Memory B cell (primary cell): ENCODE measurements around the gene MIAT.
"Not testable (repeated sequence)": the region's sequence is repeated elsewhere in the genome, so short reads cannot be mapped to it uniquely, and the experiment has no call there.

ENCODE experiments used
- ATAC-seq: fragments of 150-1000 bp; cut with Tn5 transposase; 2 replicates; pipeline ENCODE4 v1.10.0; 2021; ENCODE audit warnings: low read depth, mild to moderate bottlenecking, moderate library complexity
- DNase-seq, 2 donors: peaks; one replicate each; pipeline ENCODE4 v3.0.0; 2022; ENCODE audit warnings: low spot score in 2 of 2
- H3K27ac Mint-ChIP-seq: one replicate; pipeline ENCODE4 v1.8.0; 2022; ENCODE audit warnings: mild to moderate bottlenecking, moderate library complexity, mixed read lengths
- H3K27me3 Mint-ChIP-seq: one replicate; pipeline ENCODE4 v1.8.0; 2022; ENCODE audit warnings: mixed read lengths
- H3K36me3 Mint-ChIP-seq: one replicate; pipeline ENCODE4 v1.8.0; 2022; ENCODE audit warnings: mild to moderate bottlenecking, mixed read lengths
- H3K4me1 Mint-ChIP-seq: one replicate; pipeline ENCODE4 v1.8.0; 2022; ENCODE audit warnings: mixed read lengths
- H3K4me3 Mint-ChIP-seq: one replicate; pipeline ENCODE4 v1.8.0; 2022; ENCODE audit warnings: mild to moderate bottlenecking, moderate library complexity, mixed read lengths
- H3K9me3 Mint-ChIP-seq: one replicate; pipeline ENCODE4 v1.8.0; 2022; ENCODE audit warnings: mixed read lengths

Gene MIAT

DNA sequence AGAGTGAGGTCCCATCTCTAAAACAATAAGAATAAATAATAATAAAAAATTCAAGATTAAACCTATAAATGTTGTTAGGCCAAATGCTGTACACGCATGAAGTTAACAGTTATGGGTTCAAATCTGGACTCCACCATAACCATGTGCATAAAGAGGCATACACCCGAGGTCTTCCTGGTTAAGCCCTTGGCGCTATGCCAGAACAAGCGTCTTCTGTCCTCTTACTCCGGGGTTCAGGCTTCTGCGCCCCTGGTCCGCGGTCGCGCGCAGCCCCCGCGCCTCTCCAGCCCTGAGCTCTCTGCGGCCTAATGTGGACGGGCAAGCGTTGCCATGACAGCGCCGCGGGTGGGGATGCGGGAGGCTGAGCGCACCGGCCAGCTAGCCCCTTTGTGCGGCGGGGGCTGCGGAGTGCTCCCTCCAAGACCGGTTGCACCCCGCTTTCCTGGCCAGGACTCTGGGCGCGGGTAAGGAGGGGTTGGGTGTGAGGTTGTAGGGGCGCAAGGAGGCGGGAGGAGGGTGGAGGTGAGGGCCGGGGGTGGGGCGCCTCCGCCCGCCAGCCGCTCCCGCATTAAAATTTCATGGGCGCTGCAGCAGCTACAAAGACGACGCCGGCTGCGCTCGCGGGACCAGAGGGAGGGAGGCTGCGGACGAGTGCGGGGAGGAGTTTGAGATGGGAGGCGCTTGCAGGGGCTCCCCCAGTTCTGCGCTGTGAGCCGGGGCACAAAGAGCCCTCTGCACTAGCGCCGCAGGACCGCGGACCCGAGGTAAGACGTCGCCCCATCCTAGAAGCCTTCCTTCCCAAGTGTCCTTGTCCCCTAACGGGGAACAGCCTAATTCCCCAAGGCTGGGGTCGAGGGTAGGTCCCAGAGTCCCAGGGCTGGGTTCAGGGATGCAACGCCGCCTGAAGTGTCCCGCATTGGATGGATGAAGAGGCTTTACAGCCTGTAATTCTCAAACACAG, at the start of gene MIAT:
Gene MIAT (plus strand): TSS at position 698 of the 961 bp plus-strand sequence.
- no peaks in the 10 kb centered on the region for H3K27me3 Mint-ChIP-seq
- no peaks in the 10 kb centered on the region for H3K9me3 Mint-ChIP-seq
- ATAC-seq (peak; percentile 89), DNase-seq (peak; percentile 48 to 60)
- H3K27ac Mint-ChIP-seq, result peak within 1 kb of the TSS; percentile 81
- H3K4me1 Mint-ChIP-seq, result peaks cover 27% of the 10 kb centered on the region
- no peaks in the 10 kb centered on the region for H3K36me3 Mint-ChIP-seq
- H3K4me3 Mint-ChIP-seq, result peak within 1 kb of the TSS; percentile 88

DNA sequence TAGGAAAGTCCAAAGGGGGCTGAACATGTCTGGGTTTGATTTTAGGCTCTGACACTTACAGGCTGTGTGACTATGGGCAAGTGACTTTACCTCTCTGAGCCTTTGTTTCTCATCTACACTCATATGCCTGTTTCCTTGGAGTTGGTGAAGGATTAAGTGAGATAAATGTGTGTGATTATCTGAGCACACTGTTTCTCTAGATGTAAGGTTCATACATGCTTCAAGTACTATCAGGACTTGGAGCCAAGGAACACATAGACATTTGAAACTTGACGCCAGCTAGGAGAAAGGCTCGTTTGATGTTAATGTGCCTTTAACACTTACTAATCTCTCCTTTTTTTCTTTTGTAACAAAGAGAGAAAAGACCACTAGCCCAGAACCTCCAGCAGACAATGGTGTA, 49.3 kb upstream of the MIAT start:
- H3K27ac Mint-ChIP-seq, result no peak overlapping the region
- no peak overlapping the region for H3K4me3 Mint-ChIP-seq

GRCh38 chr22:26609287-26609686, 48.1 kb upstream of the MIAT start:
- Mint-ChIP-seq H3K27ac (no peak overlapping the region), H3K4me3 (no peak overlapping the region), H3K4me1 (peaks cover 16% of the 10 kb centered on the region), H3K36me3 (no peaks in the 10 kb centered on the region), H3K27me3 (no peaks in the 10 kb centered on the region), H3K9me3 (no peaks in the 10 kb centered on the region)
- no peak for DNase-seq
- no peak for ATAC-seq

More for the DNA sequence above, 49.3 kb upstream of the MIAT start:
- Mint-ChIP-seq H3K27me3 (no peaks in the 10 kb centered on the region), H3K36me3 (no peaks in the 10 kb centered on the region), H3K9me3 (no peaks in the 10 kb centered on the region), H3K4me1 (peaks cover 14% of the 10 kb centered on the region)
- DNase-seq, result no peak
- no peak for ATAC-seq

GRCh38 chr22:26610072-26610958, 47.1 kb upstream of the MIAT start:
- peak; percentile 16 for ATAC-seq
- Mint-ChIP-seq H3K4me1 (peaks cover 19% of the 10 kb centered on the region), H3K4me3 (no peak overlapping the region), H3K36me3 (no peaks in the 10 kb centered on the region), H3K27ac (no peak overlapping the region), H3K27me3 (no peaks in the 10 kb centered on the region), H3K9me3 (no peaks in the 10 kb centered on the region)
- no peak for DNase-seq

GRCh38 chr22:26610996-26611395, 46.4 kb upstream of the MIAT start:
- peaks cover 24% of the 10 kb centered on the region for H3K4me1 Mint-ChIP-seq
- ATAC-seq, result no peak
- H3K36me3 Mint-ChIP-seq, result no peaks in the 10 kb centered on the region
- H3K4me3 Mint-ChIP-seq, result no peak overlapping the region
- H3K27me3 Mint-ChIP-seq, result no peaks in the 10 kb centered on the region
- no peak for DNase-seq
- no peaks in the 10 kb centered on the region for H3K9me3 Mint-ChIP-seq
- no peak overlapping the region for H3K27ac Mint-ChIP-seq

GRCh38 chr22:26612652-26613051, 44.7 kb upstream of the MIAT start:
- Mint-ChIP-seq H3K4me1 (peaks cover 30% of the 10 kb centered on the region), H3K9me3 (no peaks in the 10 kb centered on the region), H3K4me3 (no peak overlapping the region), H3K27me3 (no peaks in the 10 kb centered on the region), H3K27ac (no peak overlapping the region), H3K36me3 (no peaks in the 10 kb centered on the region)
- DNase-seq (no peak), ATAC-seq (no peak)

DNA sequence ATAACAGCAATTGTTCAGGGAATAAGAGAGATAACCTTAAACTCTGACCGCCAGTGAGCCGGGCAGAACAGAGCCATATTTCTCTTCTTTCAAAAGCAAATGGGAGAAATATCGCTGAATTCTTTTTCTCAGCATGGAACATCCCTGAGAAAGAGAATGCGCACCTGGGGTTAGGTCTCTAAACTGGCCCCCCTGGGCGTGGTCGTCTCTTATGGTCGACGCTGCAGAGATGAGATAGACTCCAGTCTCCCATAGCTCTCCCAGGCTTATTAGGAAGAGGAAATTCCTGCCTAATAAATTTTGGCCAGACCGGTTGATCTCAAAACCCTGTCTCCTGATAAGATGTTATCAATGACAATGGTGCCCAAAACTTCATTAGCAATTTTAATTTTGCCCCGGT, 43.6 kb upstream of the MIAT start:
- ATAC-seq, H3K9me3 Mint-ChIP-seq, DNase-seq, H3K4me3 Mint-ChIP-seq, H3K36me3 Mint-ChIP-seq, H3K27ac Mint-ChIP-seq, H3K27me3 Mint-ChIP-seq: not testable (repeated sequence)
- peaks cover 33% of the 10 kb centered on the region for H3K4me1 Mint-ChIP-seq

DNA sequence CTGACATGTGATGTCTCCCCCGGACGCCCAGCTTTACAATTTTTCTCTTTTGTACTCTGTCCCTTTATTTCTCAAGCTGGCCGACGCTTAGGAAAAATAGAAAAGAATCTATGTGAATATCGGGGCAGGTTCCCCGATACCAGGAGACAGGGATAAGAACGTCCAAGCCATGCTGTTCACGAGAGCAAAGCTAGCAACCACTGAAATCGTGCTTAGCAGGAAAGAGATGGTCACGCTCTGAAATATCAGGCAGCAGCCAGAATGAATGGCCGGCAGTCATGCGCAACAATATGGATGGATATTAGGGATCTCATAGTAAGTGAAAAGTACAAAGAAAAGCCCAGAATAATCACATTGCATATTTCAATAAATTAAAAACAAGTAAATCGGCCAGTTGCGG, 43.1 kb upstream of the MIAT start:
- H3K4me3 Mint-ChIP-seq, result no peak overlapping the region
- ATAC-seq (no peak), DNase-seq (no peak)
- peaks cover 2% of the 10 kb centered on the region for H3K27me3 Mint-ChIP-seq
- H3K36me3 Mint-ChIP-seq, result no peaks in the 10 kb centered on the region
- H3K27ac Mint-ChIP-seq, result no peak overlapping the region
- peaks cover 34% of the 10 kb centered on the region for H3K4me1 Mint-ChIP-seq
- no peaks in the 10 kb centered on the region for H3K9me3 Mint-ChIP-seq

- ATAC-seq, result peak; percentile 97
- Mint-ChIP-seq H3K27me3 (peaks cover 2% of the 10 kb centered on the region), H3K36me3 (no peaks in the 10 kb centered on the region), H3K27ac (peak overlapping the region; percentile 36), H3K4me1 (peaks cover 30% of the 10 kb centered on the region), H3K9me3 (no peaks in the 10 kb centered on the region), H3K4me3 (no peak overlapping the region)
- peak in 1 of 2 donors; percentile 32 for DNase-seq
These were observed 42.2 kb upstream of the MIAT start for GRCh38 chr22:26615149-26615548.

DNA sequence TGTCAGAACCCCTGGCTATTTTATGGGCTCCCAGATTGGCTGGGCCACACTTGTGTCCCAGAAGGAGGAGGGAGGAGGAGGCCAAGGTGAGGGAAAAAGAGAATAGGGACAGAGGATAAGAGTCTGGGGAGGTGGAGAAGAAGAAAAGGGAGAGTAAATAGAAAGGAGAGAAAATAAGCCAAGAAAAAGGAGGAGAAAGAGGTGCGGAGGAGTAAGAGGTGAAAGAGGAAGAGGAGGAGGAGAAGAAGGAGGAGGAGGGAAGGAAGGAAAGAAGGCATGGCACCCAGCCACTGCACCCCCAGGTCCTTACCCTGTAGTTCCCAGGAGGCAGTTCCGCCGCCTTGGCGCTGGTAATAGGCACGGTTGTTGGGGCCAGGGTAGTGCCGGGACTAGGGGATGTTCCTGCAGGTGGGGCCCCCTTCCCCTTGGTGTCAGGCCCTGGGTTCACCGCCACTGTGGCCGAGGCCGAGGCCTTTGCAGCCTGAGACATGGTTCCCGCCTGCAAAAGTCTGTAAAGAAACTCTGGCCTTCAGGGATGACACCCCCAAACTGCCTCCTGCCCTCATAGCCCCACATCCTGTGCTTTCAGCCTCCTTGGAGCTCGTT, 41.5 kb upstream of the MIAT start:
- no peaks in the 10 kb centered on the region for H3K36me3 Mint-ChIP-seq
- ATAC-seq (no peak), DNase-seq (no peak)
- no peak overlapping the region for H3K4me3 Mint-ChIP-seq
- H3K9me3 Mint-ChIP-seq, result no peaks in the 10 kb centered on the region
- H3K27ac Mint-ChIP-seq, result no peak overlapping the region
- peaks cover 22% of the 10 kb centered on the region for H3K4me1 Mint-ChIP-seq
- H3K27me3 Mint-ChIP-seq, result peaks cover 2% of the 10 kb centered on the region

GRCh38 chr22:26616650-26617049, 40.7 kb upstream of the MIAT start:
- Mint-ChIP-seq H3K4me3 (no peak overlapping the region), H3K36me3 (no peaks in the 10 kb centered on the region), H3K4me1 (peaks cover 22% of the 10 kb centered on the region), H3K9me3 (no peaks in the 10 kb centered on the region), H3K27ac (no peak overlapping the region), H3K27me3 (peaks cover 2% of the 10 kb centered on the region)
- no peak for ATAC-seq
- no peak for DNase-seq

DNA sequence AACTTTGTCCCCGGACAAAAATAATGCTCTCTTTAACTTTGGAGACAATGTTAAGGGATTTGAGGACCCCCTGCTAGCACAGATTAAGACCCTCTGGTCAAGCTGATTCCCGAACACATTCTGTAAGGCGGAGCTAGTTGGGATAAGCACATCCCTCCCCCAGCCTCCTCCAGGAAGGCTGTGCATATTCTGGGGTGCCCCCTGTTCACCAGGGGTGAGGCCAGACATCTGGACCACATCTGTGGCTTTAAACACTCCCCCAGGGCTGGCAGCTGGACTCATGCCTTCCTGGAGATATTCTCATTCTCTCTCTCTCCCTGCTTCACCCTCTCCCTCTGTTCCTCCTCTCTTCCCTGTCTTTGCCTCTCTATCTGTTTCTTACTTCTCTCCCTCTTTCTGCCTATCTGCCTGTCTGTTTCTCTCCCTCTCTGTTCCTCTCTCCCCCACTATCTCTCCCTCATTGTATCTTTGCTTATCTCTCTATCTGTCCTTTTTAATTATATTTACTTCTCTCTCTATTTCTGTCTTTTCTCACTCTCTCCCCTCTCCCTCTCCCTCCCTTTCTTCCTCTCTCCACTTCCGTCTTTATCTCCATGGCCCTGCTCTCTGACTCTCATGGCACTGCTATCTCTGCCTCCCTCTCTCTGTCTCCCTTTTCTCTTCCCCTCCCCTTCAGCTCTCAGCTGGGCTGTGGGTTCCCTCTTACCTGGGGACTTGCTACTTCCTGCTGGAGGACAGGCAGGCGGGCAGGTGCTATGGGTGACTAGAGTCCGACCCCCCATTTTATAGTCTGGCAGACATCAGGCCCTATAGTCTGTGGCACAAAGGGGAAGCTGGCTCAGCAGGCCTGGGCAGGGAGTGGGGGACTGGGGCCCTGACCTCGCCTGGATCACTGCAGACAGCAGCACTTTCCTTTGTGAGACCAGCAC, 39.9 kb upstream of the MIAT start, which contains the start of gene CRYBB1:
Gene CRYBB1 (minus strand): TSS at position 757 of the 929 bp plus-strand sequence. CDS start 1,708 bp downstream, outside the sequence.
- Mint-ChIP-seq H3K4me3 (no peak within 1 kb of the TSS), H3K4me1 (peaks cover 22% of the 10 kb centered on the region), H3K27ac (peak within 1 kb of the TSS; percentile 49), H3K36me3 (no peaks in the 10 kb centered on the region), H3K27me3 (peaks cover 7% of the 10 kb centered on the region), H3K9me3 (no peaks in the 10 kb centered on the region)
- ATAC-seq (no peak), DNase-seq (no peak)

- no peak for ATAC-seq
- DNase-seq, result no peak
- Mint-ChIP-seq H3K4me1 (peaks cover 22% of the 10 kb centered on the region), H3K27ac (no peak overlapping the region), H3K36me3 (no peaks in the 10 kb centered on the region), H3K9me3 (no peaks in the 10 kb centered on the region), H3K4me3 (no peak overlapping the region), H3K27me3 (peaks cover 7% of the 10 kb centered on the region)
These were observed 38.9 kb upstream of the MIAT start for GRCh38 chr22:26618455-26618854.
